Heart right ventricle (tissue), 16 donors: ENCODE data around the gene HYAL3. TPM values are rescaled to one million over a fixed set of nuclear protein-coding genes. Genes with fewer than 3 reads are reported as not detected.

ENCODE experiments used
- ATAC-seq, 8 donors: fragments of 200-7000 bp; cut with Tn5 transposase; one replicate each; pipeline ENCODE4 v1.9.1; 2020; ENCODE audit warnings: mild to moderate bottlenecking in 8 of 8, moderate library complexity in 8 of 8, moderate number of reproducible peaks in 1 of 8
- DNase-seq, 2 donors: peaks; one replicate each; pipeline ENCODE4 v3.0.0-alpha.2; 2020
- H3K27ac ChIP-seq, 10 donors: fragments of 200-600 bp; sonication (generic) in 2 of 10; one replicate each; pipeline versions ENCODE4 v1.5.0 to v1.8.0; 2020 to 2022; ENCODE audit warnings: mild to moderate bottlenecking in 3 of 10
- H3K27me3 ChIP-seq, 7 donors: fragments of 200-600 bp; one replicate each; pipeline ENCODE4 v1.8.0; 2021 to 2022; ENCODE audit warnings: mild to moderate bottlenecking in 2 of 7
- H3K36me3 ChIP-seq, 9 donors: fragments of 200-600 bp; sonication (generic) in 1 of 9; one replicate each; pipeline versions ENCODE4 v1.5.0 to v1.8.0; 2020 to 2022; ENCODE audit warnings: mild to moderate bottlenecking in 2 of 9
- H3K4me1 ChIP-seq, 9 donors: fragments of 200-600 bp; sonication (generic) in 1 of 9; one replicate each; pipeline versions ENCODE4 v1.5.0 to v1.8.0; 2020 to 2022; ENCODE audit warnings: mild to moderate bottlenecking in 4 of 9
- H3K4me3 ChIP-seq, 10 donors: fragments of 200-600 bp; sonication (generic) in 2 of 10; one replicate each; pipeline versions ENCODE4 v1.5.0 to v1.8.0; 2020 to 2022; ENCODE audit warnings: mild to moderate bottlenecking in 7 of 10, moderate library complexity in 2 of 10
- H3K9me3 ChIP-seq, 11 donors: fragments of 200-600 bp in 10 of 11; sonication (generic) in 2 of 11; one replicate each; pipeline versions ENCODE4 v1.5.0 to v1.8.0; 2013 to 2022; ENCODE audit warnings: mild to moderate bottlenecking in 2 of 11, control low read depth in 1 of 11, moderate library complexity in 1 of 11
- WGBS, 2 donors: extraction: QIAGEN DNeasy Blood & Tissue Kit; methylation state at CpG; one replicate each; pipeline ENCODE4 v1.1.7; 2013; ENCODE audit warnings: inconsistent platforms in 1 of 2; 5-methylcytosine and 5-hydroxymethylcytosine counted together
- intact Hi-C, 10 donors: fragments of 100-400 bp; cut with DNase I; formaldehyde crosslinking; loops; one replicate each; pipeline versions ENCODE4 v1.11.1 to v1.14.2; 2022
- polyA plus RNA-seq, 2 donors: library from polyadenylated mRNA; stranded (reverse); fragments of 200-250 nt; gene quantifications; one replicate each; pipeline ENCODE4 v1.2.3, GENCODE V29; 2013
- total RNA-seq, 10 donors: library from RNA; stranded (reverse); fragmentation: NEBNext Ultra II Directional in 3 of 10; extraction: Animal tissue kit (Norgen Biotek cat#: 25700) in 3 of 10; gene quantifications; one replicate each; pipeline versions ENCODE4 v1.2.1 to v1.2.4, GENCODE V29; 2021 to 2023
- TF ChIP-seq, protein P1 (sequence below), 9 donors: fragments of 200-600 bp; sonication (generic) in 2 of 9; IDR thresholded peaks; one replicate each; pipeline versions ENCODE4 v1.5.0 to v1.8.0; 2021 to 2022; ENCODE audit warnings: antibody characterized with exemption in 9 of 9, mild to moderate bottlenecking in 5 of 9, moderate library complexity in 1 of 9
- donor health status: Arrhythmogenic right ventricular cardiomyopathy.
- donor health status: ischemic (EF 13 %, LVEDD 7.1; RV severe dilation, severe dysfunction).
- donor health status: healthy with polysubstance abuse.
- donor health status: DM: no; HTN: yes; CAD: no.
- donor health status: DM: no; HTN: no; CAD: no.
- donor health status: ischemic (EF 25% LVEDD 6.9; RV normal size, moderate dysfunction).
- donor health status: ischemic (EF 25% LVEDD 5.7; RV mildly dilated, moderate dysfunction).
- donor health status: healthy.
- donor health status: DM: yes; HTN: yes; CAD: no.
- donor health status: Ischemic cardiomyopathy.
- donor health status: ischemic (EF 35%, LVEDD 5.7; RV mildly dilated, moderate dysfunction).
- donor health status: nonischemic (EF 11% LVEDD 7.7; RV severe dilation, severe dysfunction).
- donor health status: DM: yes; HTN: yes; CAD: no.
- donor health status: PGD.
- donor health status: ischemic (EF 29% LVEDD 5.4; RV normal size, mild dysfunction).
- donor health status: nonischemic (EF 23%, LVEDD 6.1; RV moderate dilation, normal function).

HYAL3 gene
- total and polyA plus RNA-seq, 12 donors: 0.80 to 3.0 (median 2.0) TPM

DNA sequence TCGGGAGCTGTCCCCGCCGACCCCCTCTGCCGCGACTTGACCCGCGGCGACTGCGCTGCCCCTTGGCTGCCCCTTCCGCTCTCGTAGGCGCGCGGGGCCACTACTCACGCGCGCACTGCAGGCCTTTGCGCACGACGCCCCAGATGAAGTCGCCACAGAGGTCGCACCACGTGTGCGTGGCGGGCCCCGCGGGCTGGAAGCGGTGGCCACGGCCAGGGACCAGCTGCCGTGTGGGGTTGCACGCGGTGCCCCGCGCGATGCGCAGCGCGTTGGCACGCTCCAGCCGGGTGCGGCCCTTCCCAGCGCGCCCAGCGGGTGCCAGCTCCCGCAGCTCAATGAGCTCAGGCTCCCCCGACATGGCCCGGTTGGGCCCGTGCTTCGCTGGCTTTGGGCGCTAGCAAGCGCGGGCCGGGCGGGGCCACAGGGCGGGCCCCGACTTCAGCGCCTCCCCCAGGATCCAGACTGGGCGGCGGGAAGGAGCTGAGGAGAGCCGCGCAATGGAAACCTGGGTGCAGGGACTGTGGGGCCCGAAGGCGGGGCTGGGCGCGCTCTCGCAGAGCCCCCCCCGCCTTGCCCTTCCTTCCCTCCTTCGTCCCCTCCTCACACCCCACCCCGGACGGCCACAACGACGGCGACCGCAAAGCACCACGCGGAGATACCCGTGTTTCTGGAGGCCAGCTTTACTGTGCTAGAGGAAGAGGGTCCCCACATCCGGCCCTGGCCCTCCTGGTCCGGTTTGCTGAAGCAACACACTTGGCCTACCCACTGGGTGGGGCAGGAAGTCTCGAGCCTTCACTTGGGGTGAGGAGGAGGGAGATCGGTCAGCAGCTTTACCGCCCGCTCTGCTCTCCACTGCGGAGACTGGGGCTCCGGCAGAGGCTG lies 41.5 kb upstream of the HYAL3 start, which contains the start of gene RASSF1:
Gene RASSF1 (minus strand): TSS at position 389 of the 882 bp plus-strand sequence. CDS start 31 bp downstream, at position 358.
- peak; percentile 12 to 58 (median 38) for ATAC-seq
- intact Hi-C loops: loop anchor here in 1 of 10 donors (10.0 kb wide), 1 partner anchor 1094 kb away; no protein-coding TSS in a partner anchor
- Histone ChIP-seq H3K9me3 (no peaks in the 10 kb centered on the region), H3K27ac (peak within 1 kb of the TSS; percentile 51 to 100 (median 96)), H3K4me3 (peak within 1 kb of the TSS; percentile 46 to 88 (median 64)), H3K36me3 (peaks cover 0 to 5% (median 0%) of the 10 kb centered on the region in 9 donors), H3K4me1 (peaks cover 17 to 64% (median 51%) of the 10 kb centered on the region in 9 donors), H3K27me3 (no peaks in the 10 kb centered on the region)
- TF ChIP-seq, protein P1, sequence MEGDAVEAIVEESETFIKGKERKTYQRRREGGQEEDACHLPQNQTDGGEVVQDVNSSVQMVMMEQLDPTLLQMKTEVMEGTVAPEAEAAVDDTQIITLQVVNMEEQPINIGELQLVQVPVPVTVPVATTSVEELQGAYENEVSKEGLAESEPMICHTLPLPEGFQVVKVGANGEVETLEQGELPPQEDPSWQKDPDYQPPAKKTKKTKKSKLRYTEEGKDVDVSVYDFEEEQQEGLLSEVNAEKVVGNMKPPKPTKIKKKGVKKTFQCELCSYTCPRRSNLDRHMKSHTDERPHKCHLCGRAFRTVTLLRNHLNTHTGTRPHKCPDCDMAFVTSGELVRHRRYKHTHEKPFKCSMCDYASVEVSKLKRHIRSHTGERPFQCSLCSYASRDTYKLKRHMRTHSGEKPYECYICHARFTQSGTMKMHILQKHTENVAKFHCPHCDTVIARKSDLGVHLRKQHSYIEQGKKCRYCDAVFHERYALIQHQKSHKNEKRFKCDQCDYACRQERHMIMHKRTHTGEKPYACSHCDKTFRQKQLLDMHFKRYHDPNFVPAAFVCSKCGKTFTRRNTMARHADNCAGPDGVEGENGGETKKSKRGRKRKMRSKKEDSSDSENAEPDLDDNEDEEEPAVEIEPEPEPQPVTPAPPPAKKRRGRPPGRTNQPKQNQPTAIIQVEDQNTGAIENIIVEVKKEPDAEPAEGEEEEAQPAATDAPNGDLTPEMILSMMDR (IDR thresholded peaks at IDR 0.05): peak in 1 of 9 donors; percentile 12
- 6 to 8% methylated on average over 63 to 85 of the region's 85 CpGs for WGBS, 2 donors
- peak; percentile 79 to 81 for DNase-seq

DNA sequence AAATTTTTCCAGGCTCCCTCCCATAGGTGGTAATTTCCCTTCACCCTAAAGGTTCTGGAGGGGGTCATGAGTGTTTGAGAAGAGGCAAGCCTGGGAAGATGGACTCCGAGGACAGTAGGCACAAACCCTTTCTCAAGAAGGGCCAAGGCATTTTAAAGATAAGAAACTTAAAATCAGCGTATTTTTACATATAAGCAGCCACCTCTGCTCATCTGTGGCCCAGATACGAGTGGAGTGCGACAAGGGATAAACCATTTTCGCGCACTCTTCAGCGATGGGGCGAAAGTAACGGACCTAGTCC lies 40.9 kb upstream of the HYAL3 start:
- peaks cover 11 to 64% (median 51%) of the 10 kb centered on the region in 9 donors for H3K4me1 ChIP-seq
- WGBS, 2 donors: 22 to 35% methylated on average over 9 of the region's 9 CpGs

DNA sequence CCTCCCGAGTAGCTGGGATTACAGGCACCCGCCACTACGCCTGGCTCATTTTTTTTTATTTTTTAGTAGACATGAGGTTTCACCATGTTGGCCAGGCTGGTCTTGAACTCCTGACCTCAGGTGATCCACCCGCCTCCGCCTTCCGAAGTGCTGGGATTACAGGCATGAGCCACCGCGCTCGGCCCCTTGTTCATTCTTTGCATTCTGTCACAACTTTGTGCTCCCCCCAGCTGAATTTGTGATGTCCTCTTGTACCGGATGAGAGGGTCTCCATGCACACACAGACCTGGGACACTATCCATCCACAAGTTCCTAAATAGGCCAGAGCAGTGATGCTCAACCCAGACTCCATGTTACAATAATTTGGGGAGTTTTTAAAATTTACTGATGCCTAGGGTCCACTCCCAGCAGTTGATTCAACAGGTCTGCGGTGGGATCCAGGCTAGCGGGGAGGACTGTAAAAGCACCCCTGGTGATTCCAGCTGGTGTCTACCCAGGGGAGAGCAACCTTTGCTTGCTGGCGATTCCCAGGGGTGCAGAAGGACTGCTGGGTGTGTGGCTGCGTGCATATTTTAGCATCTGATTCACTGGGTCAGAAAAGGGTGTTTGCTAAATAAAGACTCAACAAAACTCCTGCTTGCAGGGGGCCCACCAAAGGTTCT lies 40.4 kb upstream of the HYAL3 start:
- intact Hi-C loops: loop anchor here in 1 of 10 donors (5.0 to 10.0 kb wide), 2 partner anchors 37 to 1095 kb away; partner anchors contain the start of gene HYAL1
- H3K27me3 ChIP-seq: no peaks in the 10 kb centered on the region
- peaks cover 11 to 66% (median 56%) of the 10 kb centered on the region in 9 donors for H3K4me1 ChIP-seq
- peak overlapping the region; percentile 51 to 100 (median 96) for H3K27ac ChIP-seq
- ATAC-seq (no peak), DNase-seq (no peak)
- peak overlapping the region in 9 of 10 donors; percentile 47 to 88 (median 64) for H3K4me3 ChIP-seq
- no peaks in the 10 kb centered on the region for H3K9me3 ChIP-seq
- TF ChIP-seq, protein P1 (IDR thresholded peaks at IDR 0.05): no peak
- 84 to 89% methylated on average over 14 of the region's 14 CpGs for WGBS, 2 donors
- H3K36me3 ChIP-seq: peaks cover 0 to 12% (median 0%) of the 10 kb centered on the region in 9 donors

More for the DNA sequence above, 40.9 kb upstream of the HYAL3 start:
- DNase-seq (no peak), ATAC-seq (no peak)
- peaks cover 0 to 7% (median 0%) of the 10 kb centered on the region in 9 donors for H3K36me3 ChIP-seq
- peak overlapping the region; percentile 46 to 88 (median 64) for H3K4me3 ChIP-seq
- TF ChIP-seq, protein P1 (IDR thresholded peaks at IDR 0.05): no peak
- H3K27me3 ChIP-seq: no peaks in the 10 kb centered on the region
- H3K27ac ChIP-seq: peak overlapping the region; percentile 51 to 100 (median 96)
- no peaks in the 10 kb centered on the region for H3K9me3 ChIP-seq
- intact Hi-C loops: loop anchor here in 1 of 10 donors (10.0 kb wide), 1 partner anchor 1095 kb away; no protein-coding TSS in a partner anchor

DNA sequence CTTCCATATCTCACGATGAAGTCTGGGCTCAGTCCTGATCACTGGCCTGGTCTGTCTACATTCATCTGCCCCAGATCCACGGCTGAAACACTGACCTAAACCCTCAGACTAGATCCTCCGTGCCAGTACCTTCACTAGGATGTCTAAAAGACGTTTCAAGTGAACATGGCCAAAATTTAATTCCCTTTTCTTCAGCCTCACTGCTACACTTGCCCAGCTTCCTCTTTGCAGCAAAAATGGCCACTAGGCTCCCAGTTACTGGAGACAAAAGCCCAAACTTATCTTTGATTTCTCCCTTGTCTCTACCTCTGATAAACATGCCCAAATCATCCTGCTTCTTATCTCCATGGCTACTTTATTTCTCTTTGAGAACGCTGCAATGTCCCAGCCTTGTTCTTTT lies 39.8 kb upstream of the HYAL3 start:
- WGBS, 2 donors: 64 to 76% methylated on average over 5 of the region's 5 CpGs

More for the DNA sequence above, 39.8 kb upstream of the HYAL3 start:
- Histone ChIP-seq H3K27ac (peak overlapping the region in 9 of 10 donors; percentile 92 to 100 (median 97)), H3K4me3 (peak overlapping the region in 7 of 10 donors; percentile 61 to 88 (median 73)), H3K9me3 (no peaks in the 10 kb centered on the region), H3K36me3 (peaks cover 0 to 13% (median 0%) of the 10 kb centered on the region in 9 donors), H3K4me1 (peaks cover 15 to 72% (median 63%) of the 10 kb centered on the region in 9 donors), H3K27me3 (no peaks in the 10 kb centered on the region)
- intact Hi-C loops: loop anchor here in 1 of 10 donors (5.0 kb wide), 1 partner anchor 37 kb away; the partner anchor contains the start of gene HYAL1
- no peak for DNase-seq
- ATAC-seq: no peak
- TF ChIP-seq, protein P1 (IDR thresholded peaks at IDR 0.05): no peak
